Dermis blood vessel endothelial cell (primary cell): ENCODE data around the gene SERPINB11. TPM values are rescaled to one million over a fixed set of nuclear protein-coding genes. Genes with fewer than 3 reads are reported as not detected.
"Not testable (repeated sequence)": the region's sequence is repeated elsewhere in the genome, so short reads cannot be mapped to it uniquely, and the experiment has no call there.

Experiments
- DNase-seq: peaks from one replicate; pipeline ENCODE4 v3.0.0; 2010
- total RNA-seq: library from RNA; depleted of rRNA; stranded (reverse); fragments of >200 nt; gene quantifications from 2 replicates; pipeline ENCODE4 v1.2.3, GENCODE V29; 2014

The SERPINB11 gene
- total RNA-seq, 1 donor from 2014 or later, result not detected

- no peak for DNase-seq
Measured at GRCh38 chr18:63730773-63731172, 28.0 kb downstream of the SERPINB11 start.

- DNase-seq, result no peak
Measured at GRCh38 chr18:63731215-63731614, 28.5 kb downstream of the SERPINB11 start.

- no peak for DNase-seq
Measured at GRCh38 chr18:63736876-63737275, 34.1 kb downstream of the SERPINB11 start.

- DNase-seq, result no peak
Measured at GRCh38 chr18:63741769-63742168, 39.0 kb downstream of the SERPINB11 start.

- DNase-seq, result no peak
Measured at GRCh38 chr18:63747006-63747405, 44.2 kb downstream of the SERPINB11 start.

GRCh38 chr18:63749489-63749888 lies 46.7 kb downstream of the SERPINB11 start:
- DNase-seq, result no peak

- no peak for DNase-seq
Measured at GRCh38 chr18:63752636-63753035, 49.9 kb downstream of the SERPINB11 start.

GRCh38 chr18:63753676-63754075 lies 50.9 kb downstream of the SERPINB11 start:
- DNase-seq, result no peak

GRCh38 chr18:63757541-63757940 lies 54.8 kb downstream of the SERPINB11 start:
- no peak for DNase-seq

- no peak for DNase-seq
Measured at GRCh38 chr18:63758615-63759240, 56.0 kb downstream of the SERPINB11 start.

GRCh38 chr18:63759786-63760185 lies 57.0 kb downstream of the SERPINB11 start:
- DNase-seq, result not testable (repeated sequence)

- DNase-seq, result no peak
Measured at GRCh38 chr18:63762518-63762917, 59.8 kb downstream of the SERPINB11 start.

- no peak for DNase-seq
Measured at GRCh38 chr18:63763831-63764600, 61.3 kb downstream of the SERPINB11 start.

- DNase-seq, result no peak
Measured at GRCh38 chr18:63765837-63766236, 63.1 kb downstream of the SERPINB11 start.

Other genes starting within 250 kb of the SERPINB11 start
- gene SERPINB5, start 226.0 kb upstream of the SERPINB11 start, total RNA-seq, result 0.05 and 0.51 TPM in 2 replicates
- gene SERPINB12, start 160.6 kb upstream of the SERPINB11 start, total RNA-seq, result not detected in 2 replicates
- not detected in 2 replicates for gene SERPINB13, start 115.6 kb upstream of the SERPINB11 start, total RNA-seq
- gene SERPINB4, start 58.7 kb upstream of the SERPINB11 start, total RNA-seq, result not detected in 2 replicates
- 0.17 TPM in 1 of 2 replicates, not detected in the other for gene SERPINB3, start 41.1 kb upstream of the SERPINB11 start, total RNA-seq
- 0.05 TPM in 1 of 2 replicates, not detected in the other for gene SERPINB7, start 72.5 kb downstream of the SERPINB11 start, total RNA-seq
- not detected in 2 replicates for gene SERPINB2, start 184.7 kb downstream of the SERPINB11 start, total RNA-seq
- gene SERPINB10, start 205.0 kb downstream of the SERPINB11 start, total RNA-seq, result not detected in 2 replicates
- gene HMSD, start 246.3 kb downstream of the SERPINB11 start, total RNA-seq, result not detected in 2 replicates